Measurements from ENCODE around the gene GAREM2.

- TF ChIP-seq CTCF (IDR thresholded peaks at IDR 0.05) (no peak), POLR2A (IDR thresholded peaks at IDR 0.05) (no peak), POLR2AphosphoS5 (IDR thresholded peaks at IDR 0.05; ENCODE audit: insufficient read depth in 1 of 2, low read depth in 1 of 2) (no peak)
These were observed 30.1 kb downstream of the GAREM2 start for GRCh38 chr2:26202981-26203490.
